GM21360 (cell line): ENCODE results near the gene LONP2.
"Not testable (repeated sequence)": the region's sequence is repeated elsewhere in the genome, so short reads cannot be mapped to it uniquely, and the experiment has no call there.

ENCODE experiments used
- ATAC-seq: cut with Tn5 transposase; IDR thresholded peaks from one replicate; pipeline ENCODE4 v1.9.1; 2021; ENCODE audit warnings: mild to moderate bottlenecking, moderate library complexity; ENCODE audit not compliant: unreplicated experiment

Gene LONP2

GRCh38 chr16:48287239-48287638, 43.1 kb downstream of the LONP2 start:
- ATAC-seq: no peak

- ATAC-seq: no peak
These were observed 47.2 kb downstream of the LONP2 start for GRCh38 chr16:48291303-48291702.

GRCh38 chr16:48291754-48292153, 47.7 kb downstream of the LONP2 start:
- no peak for ATAC-seq

GRCh38 chr16:48292452-48292851, 48.4 kb downstream of the LONP2 start:
- no peak for ATAC-seq

- no peak for ATAC-seq
These were observed 50.6 kb downstream of the LONP2 start for GRCh38 chr16:48294724-48295123.

GRCh38 chr16:48295488-48296281, 51.6 kb downstream of the LONP2 start:
- ATAC-seq: no peak

- ATAC-seq: no peak
These were observed 55.4 kb downstream of the LONP2 start for GRCh38 chr16:48299471-48299870.

- no peak for ATAC-seq
These were observed 56.3 kb downstream of the LONP2 start for GRCh38 chr16:48300391-48300856.

- no peak for ATAC-seq
These were observed 64.4 kb downstream of the LONP2 start for GRCh38 chr16:48308535-48308934.

- no peak for ATAC-seq
These were observed 67.0 kb downstream of the LONP2 start for GRCh38 chr16:48310908-48311641.

GRCh38 chr16:48313905-48314304, 69.8 kb downstream of the LONP2 start:
- not testable (repeated sequence) for ATAC-seq

GRCh38 chr16:48317026-48317425, 72.9 kb downstream of the LONP2 start:
- no peak for ATAC-seq

GRCh38 chr16:48317614-48318315, 73.7 kb downstream of the LONP2 start:
- no peak for ATAC-seq

GRCh38 chr16:48318630-48319029, 74.5 kb downstream of the LONP2 start:
- no peak for ATAC-seq

GRCh38 chr16:48321317-48322036, 77.4 kb downstream of the LONP2 start:
- ATAC-seq: no peak

GRCh38 chr16:48323783-48324775, 80.0 kb downstream of the LONP2 start:
- no peak for ATAC-seq

- no peak for ATAC-seq
These were observed 82.8 kb downstream of the LONP2 start for GRCh38 chr16:48326915-48327314.

GRCh38 chr16:48329138-48329537, 85.0 kb downstream of the LONP2 start:
- ATAC-seq: no peak

- no peak for ATAC-seq
These were observed 86.2 kb downstream of the LONP2 start for GRCh38 chr16:48330189-48330840.
